HG02588 (cell line): ENCODE measurements around the gene HDAC3.

Experiments
- ATAC-seq: cut with Tn5 transposase; IDR thresholded peaks from one replicate; pipeline ENCODE4 v1.9.1; 2021; ENCODE audit warnings: mild to moderate bottlenecking, moderate library complexity; ENCODE audit not compliant: unreplicated experiment

HDAC3 gene

GRCh38 chr5:141636413-141637122 lies at the start of gene HDAC3, which contains the start of gene RELL2:
Gene HDAC3, minus strand, starts transcription at chr5:141636849. Its CDS starts 59 bp downstream, at chr5:141636790.
Gene RELL2, plus strand, starts transcription at chr5:141636997. Its CDS starts 1,229 bp downstream, at chr5:141638226.
- peak; percentile 78 for ATAC-seq

- ATAC-seq: no peak
Measured at GRCh38 chr5:141685591-141685990, 48.9 kb upstream of the HDAC3 start.

GRCh38 chr5:141683596-141684141 lies 47.0 kb upstream of the HDAC3 start:
- no peak for ATAC-seq

- ATAC-seq: no peak
Measured at GRCh38 chr5:141681695-141682641, 45.3 kb upstream of the HDAC3 start, which contains the start of gene ARAP3. Gene ARAP3, minus strand, starts transcription at chr5:141682230. Its CDS starts 1,744 bp downstream, at chr5:141680486.

GRCh38 chr5:141681295-141681694 lies 44.6 kb upstream of the HDAC3 start:
- ATAC-seq: no peak

GRCh38 chr5:141680751-141681201 lies 44.1 kb upstream of the HDAC3 start:
- no peak for ATAC-seq

- ATAC-seq: no peak
Measured at GRCh38 chr5:141680178-141680577, 43.5 kb upstream of the HDAC3 start.

- no peak for ATAC-seq
Measured at GRCh38 chr5:141677415-141677814, 40.8 kb upstream of the HDAC3 start.

- ATAC-seq: no peak
Measured at GRCh38 chr5:141675672-141676071, 39.0 kb upstream of the HDAC3 start.

GRCh38 chr5:141674747-141675146 lies 38.1 kb upstream of the HDAC3 start:
- ATAC-seq: no peak

GRCh38 chr5:141672841-141673813 lies 36.5 kb upstream of the HDAC3 start:
- no peak for ATAC-seq

- no peak for ATAC-seq
Measured at GRCh38 chr5:141672071-141672840, 35.6 kb upstream of the HDAC3 start.

- no peak for ATAC-seq
Measured at GRCh38 chr5:141669520-141669919, 32.9 kb upstream of the HDAC3 start.

GRCh38 chr5:141668601-141669265 lies 32.1 kb upstream of the HDAC3 start:
- no peak for ATAC-seq

- ATAC-seq: no peak
Measured at GRCh38 chr5:141665995-141666940, 29.6 kb upstream of the HDAC3 start.

- peak; percentile 93 for ATAC-seq
Measured at GRCh38 chr5:141664733-141665461, 28.2 kb upstream of the HDAC3 start.

GRCh38 chr5:141663506-141663905 lies 26.9 kb upstream of the HDAC3 start:
- no peak for ATAC-seq
